ENCODE measurements around the gene MAN1C1. TPM values are rescaled to one million over a fixed set of nuclear protein-coding genes. Genes with fewer than 3 reads are reported as not detected.
"Not testable (repeated sequence)": the region's sequence is repeated elsewhere in the genome, so short reads cannot be mapped to it uniquely, and the experiment has no call there.

The MAN1C1 gene
- total RNA-seq, 1 experiment from 2014 or later: 0.11 TPM

DNA sequence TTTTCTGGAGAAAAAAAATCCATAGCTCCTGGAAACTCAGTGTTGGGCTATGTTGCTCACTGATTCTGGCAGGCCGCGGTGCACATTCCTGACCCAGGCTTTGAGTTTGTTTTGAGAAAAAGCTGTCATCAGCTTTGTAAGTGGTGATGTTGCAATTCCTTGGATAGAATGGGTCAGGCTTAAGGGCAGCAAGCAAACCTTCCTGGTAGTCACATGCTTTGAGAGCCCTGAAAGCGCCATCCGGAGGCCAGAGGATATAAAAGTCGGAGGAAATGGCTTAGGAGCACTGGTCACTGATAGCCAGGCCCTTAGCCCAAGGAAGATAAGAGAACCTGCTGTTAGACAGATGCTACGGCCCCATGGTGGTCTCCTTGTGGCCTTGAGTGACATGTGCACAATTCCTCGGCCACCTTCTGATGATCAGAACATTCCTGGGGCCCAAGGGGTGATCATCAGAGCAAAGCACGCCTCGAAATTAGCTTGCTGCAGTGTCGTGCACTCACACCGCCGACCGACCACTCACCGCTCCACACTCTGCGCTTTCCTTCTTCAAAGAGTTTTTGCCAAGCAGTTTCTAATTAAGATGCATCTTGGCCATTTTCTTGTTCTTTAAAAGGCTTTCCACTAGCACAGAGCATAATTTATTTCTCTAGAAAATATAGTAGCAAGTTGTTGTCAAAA is 78.6 kb downstream of the MAN1C1 start:
- peaks cover 10% of the 10 kb centered on the region for H3K4me1 ChIP-seq (ENCODE audit: insufficient read depth, low read length)
- no peak overlapping the region for H3K27ac ChIP-seq (ENCODE audit: low read length)
- H3F3A ChIP-seq (ENCODE audit: low read length, unreplicated experiment): no peaks in the 10 kb centered on the region
- BruUV-seq (replicated peaks): no TSS peak
- no peaks in the 10 kb centered on the region for H3K36me3 ChIP-seq (ENCODE audit: low read depth, low read length)
- no peaks in the 10 kb centered on the region for H3K9me2 ChIP-seq (replicated peaks; ENCODE audit: low read length)
- ATAC-seq (no peak), DNase-seq (no peak)
- POLR2A ChIA-PET (ENCODE audit: unreplicated experiment): no interaction called here
- no peak overlapping the region for H2AFZ ChIP-seq (ENCODE audit: low read length)
- no peak for TF ChIP-seq EZH2phosphoT487 (IDR thresholded peaks at IDR 0.05; ENCODE audit: borderline replicate concordance, low read length)
- intact Hi-C loops (cut with micrococcal nuclease): loop anchor here (10.0 kb wide), 1 partner anchor 100 kb away; no protein-coding TSS in a partner anchor
- H3K27me3 ChIP-seq (ENCODE audit: low read length): no peaks in the 10 kb centered on the region
- no peak overlapping the region for H3K9ac ChIP-seq (ENCODE audit: low read length)
- CTCF ChIA-PET: no interaction called here
- H3K4me2 ChIP-seq (ENCODE audit: low read length): no peak overlapping the region
- H3K79me2 ChIP-seq (ENCODE audit: low read length): no peaks in the 10 kb centered on the region
- no peak overlapping the region for H3K4me3 ChIP-seq (ENCODE audit: low read length)
- no peaks in the 10 kb centered on the region for H4K20me1 ChIP-seq (ENCODE audit: low read length)
- H3K9me3 ChIP-seq (ENCODE audit: low read length): no peaks in the 10 kb centered on the region

DNA sequence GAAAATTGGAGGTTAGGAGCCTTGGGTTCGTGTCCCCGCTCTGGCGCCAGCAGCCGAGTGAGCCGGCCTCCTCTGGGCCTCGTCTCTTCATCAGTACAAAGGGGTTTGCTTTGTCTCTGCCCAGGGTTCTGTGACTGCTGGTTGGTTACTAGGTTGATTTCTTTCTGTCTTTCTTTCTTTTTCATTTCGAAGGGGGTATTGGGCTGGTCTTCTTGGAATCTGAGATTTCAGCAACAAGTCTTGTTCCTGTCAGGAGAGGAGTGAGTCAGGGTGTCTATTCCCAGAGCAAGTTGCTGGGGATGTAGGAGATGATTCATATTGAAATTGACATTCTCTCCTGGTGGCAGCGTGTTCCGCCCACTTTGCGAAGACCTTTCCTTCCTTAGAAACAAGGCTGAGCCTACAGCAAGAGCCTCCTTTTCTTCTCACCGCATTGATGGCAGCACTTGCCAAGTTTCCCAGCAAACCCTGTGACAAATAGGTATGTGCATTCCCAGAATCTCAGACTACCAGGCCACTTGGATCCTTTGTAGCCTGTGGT is 79.2 kb downstream of the MAN1C1 start:
- Histone ChIP-seq H3K4me3 (ENCODE audit: low read length) (no peak overlapping the region), H3K36me3 (ENCODE audit: low read depth, low read length) (no peaks in the 10 kb centered on the region), H3K27me3 (ENCODE audit: low read length) (no peaks in the 10 kb centered on the region), H3K9me3 (ENCODE audit: low read length) (no peaks in the 10 kb centered on the region), H3K4me1 (ENCODE audit: insufficient read depth, low read length) (peaks cover 10% of the 10 kb centered on the region), H4K20me1 (ENCODE audit: low read length) (no peaks in the 10 kb centered on the region), H3K4me2 (ENCODE audit: low read length) (no peak overlapping the region), H3K9ac (ENCODE audit: low read length) (no peak overlapping the region), H3K79me2 (ENCODE audit: low read length) (no peaks in the 10 kb centered on the region), H2AFZ (ENCODE audit: low read length) (no peak overlapping the region), H3K9me2 (replicated peaks; ENCODE audit: low read length) (no peaks in the 10 kb centered on the region), H3F3A (ENCODE audit: low read length, unreplicated experiment) (no peaks in the 10 kb centered on the region), H3K27ac (ENCODE audit: low read length) (no peak overlapping the region)
- intact Hi-C loops (cut with micrococcal nuclease): loop anchor here (10.0 kb wide), 1 partner anchor 99 kb away; no protein-coding TSS in a partner anchor
- peak; percentile 73 for DNase-seq
- ChIA-PET POLR2A (ENCODE audit: unreplicated experiment) (no interaction called here), CTCF (no interaction called here)
- TF ChIP-seq EZH2phosphoT487 (IDR thresholded peaks at IDR 0.05; ENCODE audit: borderline replicate concordance, low read length) (no peak), EZH2 (IDR thresholded peaks at IDR 0.05; ENCODE audit: low read length, unreplicated experiment) (no peak)
- TF ChIP-seq, protein P1, sequence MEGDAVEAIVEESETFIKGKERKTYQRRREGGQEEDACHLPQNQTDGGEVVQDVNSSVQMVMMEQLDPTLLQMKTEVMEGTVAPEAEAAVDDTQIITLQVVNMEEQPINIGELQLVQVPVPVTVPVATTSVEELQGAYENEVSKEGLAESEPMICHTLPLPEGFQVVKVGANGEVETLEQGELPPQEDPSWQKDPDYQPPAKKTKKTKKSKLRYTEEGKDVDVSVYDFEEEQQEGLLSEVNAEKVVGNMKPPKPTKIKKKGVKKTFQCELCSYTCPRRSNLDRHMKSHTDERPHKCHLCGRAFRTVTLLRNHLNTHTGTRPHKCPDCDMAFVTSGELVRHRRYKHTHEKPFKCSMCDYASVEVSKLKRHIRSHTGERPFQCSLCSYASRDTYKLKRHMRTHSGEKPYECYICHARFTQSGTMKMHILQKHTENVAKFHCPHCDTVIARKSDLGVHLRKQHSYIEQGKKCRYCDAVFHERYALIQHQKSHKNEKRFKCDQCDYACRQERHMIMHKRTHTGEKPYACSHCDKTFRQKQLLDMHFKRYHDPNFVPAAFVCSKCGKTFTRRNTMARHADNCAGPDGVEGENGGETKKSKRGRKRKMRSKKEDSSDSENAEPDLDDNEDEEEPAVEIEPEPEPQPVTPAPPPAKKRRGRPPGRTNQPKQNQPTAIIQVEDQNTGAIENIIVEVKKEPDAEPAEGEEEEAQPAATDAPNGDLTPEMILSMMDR (conservative IDR thresholded peaks at IDR 0.05; ENCODE audit: low read depth, low read length): no peak
- ATAC-seq: peak; percentile 90
- BruUV-seq (replicated peaks): no TSS peak

DNA sequence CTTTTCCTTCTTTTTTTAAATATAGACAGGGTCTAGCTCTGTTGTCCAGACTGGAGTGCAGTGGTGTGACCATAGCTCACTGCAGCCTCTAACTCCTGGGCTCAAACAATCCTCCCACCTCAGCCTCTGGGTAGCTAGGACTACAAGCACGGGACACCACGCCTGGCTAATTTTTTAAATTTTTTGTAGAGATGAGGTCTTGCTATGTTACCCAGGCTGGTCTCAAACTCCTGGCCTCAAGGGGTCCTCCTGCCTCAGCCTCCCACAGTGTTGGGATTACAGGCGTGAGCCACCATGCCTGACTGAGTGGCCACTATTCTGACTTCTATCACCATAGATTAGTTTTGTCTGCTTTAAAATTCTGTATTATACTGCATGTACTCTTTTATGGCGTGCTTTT is 80.1 kb downstream of the MAN1C1 start:
- H3K9me2 ChIP-seq (replicated peaks; ENCODE audit: low read length); BruUV-seq (replicated peaks); H2AFZ ChIP-seq (ENCODE audit: low read length); H4K20me1 ChIP-seq (ENCODE audit: low read length); POLR2A ChIA-PET (ENCODE audit: unreplicated experiment); H3K79me2 ChIP-seq (ENCODE audit: low read length); H3K36me3 ChIP-seq (ENCODE audit: low read depth, low read length); H3K9me3 ChIP-seq (ENCODE audit: low read length); H3K4me2 ChIP-seq (ENCODE audit: low read length); DNase-seq; H3K27me3 ChIP-seq (ENCODE audit: low read length); ATAC-seq; H3K9ac ChIP-seq (ENCODE audit: low read length); H3K4me3 ChIP-seq (ENCODE audit: low read length); CTCF ChIA-PET; H3K27ac ChIP-seq (ENCODE audit: low read length); H3F3A ChIP-seq (ENCODE audit: low read length, unreplicated experiment): not testable (repeated sequence)
- intact Hi-C loops (cut with micrococcal nuclease): loop anchor here (10.0 kb wide), 1 partner anchor 98 kb away; no protein-coding TSS in a partner anchor
- H3K4me1 ChIP-seq (ENCODE audit: insufficient read depth, low read length): peaks cover 10% of the 10 kb centered on the region
